HG03064 (cell line): ENCODE results near the gene CDC20.
"Not testable (repeated sequence)": the region's sequence is repeated elsewhere in the genome, so short reads cannot be mapped to it uniquely, and the experiment has no call there.

Source experiments
- ATAC-seq: cut with Tn5 transposase; IDR thresholded peaks from one replicate; pipeline ENCODE4 v1.9.1; 2021; ENCODE audit warnings: low read depth; ENCODE audit not compliant: unreplicated experiment

Gene CDC20

GRCh38 chr1:43377831-43378230 lies 19.1 kb downstream of the CDC20 start:
- ATAC-seq, result no peak

GRCh38 chr1:43379476-43379875 lies 20.7 kb downstream of the CDC20 start:
- no peak for ATAC-seq

GRCh38 chr1:43381612-43382011 lies 22.8 kb downstream of the CDC20 start:
- ATAC-seq, result no peak

- no peak for ATAC-seq
Measured at GRCh38 chr1:43382027-43382779, 23.4 kb downstream of the CDC20 start.

- ATAC-seq, result no peak
Measured at GRCh38 chr1:43383449-43383848, 24.7 kb downstream of the CDC20 start.

- ATAC-seq, result no peak
Measured at GRCh38 chr1:43386676-43387075, 27.9 kb downstream of the CDC20 start.

- ATAC-seq, result no peak
Measured at GRCh38 chr1:43387976-43388599, 29.3 kb downstream of the CDC20 start.

GRCh38 chr1:43388613-43389012 lies 29.8 kb downstream of the CDC20 start:
- no peak for ATAC-seq

GRCh38 chr1:43389326-43390313 lies 30.8 kb downstream of the CDC20 start, which contains the start of the genes MED8 and SZT2:
Gene MED8, minus strand, starts transcription at chr1:43389800. Its CDS starts 36 bp downstream, at chr1:43389764.
Gene SZT2, plus strand, starts transcription at chr1:43389899. Its CDS starts 70 bp downstream, at chr1:43389969.
- ATAC-seq, result peak; percentile 85

GRCh38 chr1:43392702-43393101 lies 33.9 kb downstream of the CDC20 start:
- no peak for ATAC-seq

GRCh38 chr1:43395523-43395922 lies 36.7 kb downstream of the CDC20 start:
- no peak for ATAC-seq

GRCh38 chr1:43396059-43396458 lies 37.3 kb downstream of the CDC20 start:
- ATAC-seq, result no peak

GRCh38 chr1:43398227-43398626 lies 39.4 kb downstream of the CDC20 start:
- ATAC-seq, result no peak

GRCh38 chr1:43400441-43400840 lies 41.7 kb downstream of the CDC20 start:
- ATAC-seq, result not testable (repeated sequence)

GRCh38 chr1:43402089-43402865 lies 43.5 kb downstream of the CDC20 start:
- ATAC-seq, result no peak

GRCh38 chr1:43404353-43404752 lies 45.6 kb downstream of the CDC20 start:
- no peak for ATAC-seq

GRCh38 chr1:43405219-43405875 lies 46.6 kb downstream of the CDC20 start:
- ATAC-seq, result no peak

- ATAC-seq, result no peak
Measured at GRCh38 chr1:43405876-43406234, 47.1 kb downstream of the CDC20 start.

GRCh38 chr1:43410571-43410970 lies 51.8 kb downstream of the CDC20 start:
- no peak for ATAC-seq
